CD4-positive, alpha-beta T cell treated with Interferon alpha-2 for 1 hour (primary cell): ENCODE measurements around the gene EPS15.
"Not testable (repeated sequence)": the region's sequence is repeated elsewhere in the genome, so short reads cannot be mapped to it uniquely, and the experiment has no call there.

Experiments used
- DNase-seq, 2 donors: peaks; one replicate each; pipeline ENCODE4 v3.0.0-alpha.2; 2020 to 2022

EPS15 gene

GRCh38 chr1:51463561-51463960 lies 55.5 kb downstream of the EPS15 start:
- DNase-seq, result no peak

DNA sequence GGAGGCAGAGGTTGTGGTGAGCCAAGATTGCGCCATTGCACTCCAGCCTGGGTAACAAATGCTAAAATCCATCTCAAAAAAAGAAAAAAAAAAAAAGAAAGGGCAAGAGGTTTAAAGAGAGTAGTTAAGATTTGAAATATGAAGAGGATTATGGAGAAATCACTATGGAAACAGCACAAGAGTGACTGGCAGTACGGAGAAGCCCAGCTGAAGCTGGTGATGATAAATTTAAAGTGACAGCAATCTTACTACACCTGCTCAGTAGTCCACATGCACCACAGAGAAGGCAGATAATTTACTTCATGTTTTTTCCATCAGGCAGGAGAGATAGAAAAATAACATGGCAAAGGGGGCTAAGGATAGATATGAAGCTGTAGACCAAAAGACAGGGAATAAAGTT lies 56.8 kb downstream of the EPS15 start:
- not testable (repeated sequence) for DNase-seq

- no peak for DNase-seq
These were observed 64.5 kb downstream of the EPS15 start for GRCh38 chr1:51454554-51454953.

- DNase-seq, result no peak
These were observed 66.1 kb downstream of the EPS15 start for GRCh38 chr1:51453010-51453409.

DNA sequence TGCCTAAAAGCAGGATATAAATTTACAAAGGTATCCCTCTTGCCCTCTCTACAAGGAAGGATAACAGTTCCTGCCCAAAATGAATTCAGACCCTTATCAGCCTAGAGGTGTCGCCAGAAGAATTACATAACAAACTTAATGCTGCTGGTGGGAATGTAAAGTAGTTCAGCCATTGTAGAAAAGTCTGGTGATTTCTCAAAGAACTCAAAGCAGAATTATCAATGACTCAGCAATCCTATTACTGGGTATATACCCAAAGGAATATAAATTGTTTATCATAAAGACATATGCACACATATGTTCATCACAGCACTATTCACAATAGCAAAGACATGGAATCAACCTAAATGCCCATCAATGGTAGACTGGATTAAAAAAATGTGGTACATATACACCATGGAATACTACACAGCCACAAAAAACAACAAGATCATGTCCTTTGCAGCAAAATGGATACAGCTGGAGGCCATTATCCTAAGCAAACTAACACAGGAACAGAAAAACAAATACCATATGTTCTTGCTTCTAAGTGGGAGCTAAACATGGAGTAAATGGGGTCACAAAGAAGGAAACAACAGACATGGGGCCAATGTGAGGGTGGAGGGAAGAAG lies 70.1 kb downstream of the EPS15 start:
- not testable (repeated sequence) for DNase-seq

DNA sequence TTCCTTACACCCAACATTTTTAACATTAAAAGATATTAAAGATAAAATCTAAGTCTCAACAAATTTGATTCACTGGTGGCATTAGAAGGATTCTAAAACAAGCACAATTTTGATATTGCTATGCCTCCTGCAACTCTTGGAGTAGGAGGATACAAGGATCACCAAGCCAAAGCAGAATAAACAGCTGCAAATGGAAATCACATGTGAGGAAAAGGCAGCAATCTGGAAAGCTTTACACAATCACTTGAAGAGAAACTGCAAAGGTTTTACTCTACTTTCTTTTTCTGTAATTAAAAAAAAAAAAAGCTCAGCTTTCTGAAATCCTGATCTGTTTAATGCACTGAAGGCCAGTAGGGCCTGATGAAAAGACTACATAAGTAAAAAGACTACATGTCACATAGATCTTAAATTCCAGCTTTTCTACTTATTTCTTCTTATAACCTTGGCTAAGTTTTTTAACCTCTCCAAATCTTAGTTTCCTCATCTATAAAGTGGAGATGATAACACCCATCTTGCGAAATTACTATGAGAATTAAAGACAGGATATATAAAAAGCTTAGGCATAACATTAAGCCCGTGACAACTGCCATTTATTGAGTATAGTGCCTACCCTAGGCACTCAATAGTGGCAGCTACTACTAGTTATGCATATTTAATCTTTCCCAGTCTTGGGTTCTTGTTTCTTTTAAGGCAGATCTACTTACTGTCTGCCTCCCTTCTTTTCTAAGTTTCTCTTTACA lies 73.5 kb downstream of the EPS15 start:
- DNase-seq, result no peak

DNA sequence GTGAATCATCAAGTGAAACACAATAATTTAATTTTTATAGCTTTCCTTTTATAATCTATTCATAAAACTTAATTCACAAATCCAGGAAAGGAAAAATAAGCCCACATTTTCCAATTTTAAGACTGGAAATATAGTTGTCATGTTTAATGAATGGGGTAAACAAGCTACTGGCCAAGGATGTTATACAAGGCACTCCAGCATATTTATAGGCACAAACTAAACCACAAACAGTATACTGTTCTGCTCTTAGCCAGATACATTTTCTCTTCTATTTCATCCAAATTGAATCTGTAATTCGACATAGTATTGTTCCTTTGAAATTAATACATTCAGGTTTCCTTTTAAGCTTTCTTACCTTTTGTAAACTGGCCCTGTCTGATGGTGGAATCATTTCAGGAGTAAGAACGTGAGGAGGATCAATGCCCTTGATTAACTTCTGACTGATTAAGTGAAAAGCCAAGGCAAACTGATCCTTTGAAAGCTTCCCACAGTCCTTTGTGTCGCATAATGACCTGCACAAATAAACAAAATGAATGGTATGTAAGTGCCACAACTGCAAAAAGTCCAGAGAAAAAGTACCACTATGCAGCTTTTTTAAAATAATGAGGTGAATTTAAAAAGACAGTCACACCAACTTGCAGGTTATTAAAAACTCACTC lies 74.4 kb downstream of the EPS15 start:
- no peak for DNase-seq

DNA sequence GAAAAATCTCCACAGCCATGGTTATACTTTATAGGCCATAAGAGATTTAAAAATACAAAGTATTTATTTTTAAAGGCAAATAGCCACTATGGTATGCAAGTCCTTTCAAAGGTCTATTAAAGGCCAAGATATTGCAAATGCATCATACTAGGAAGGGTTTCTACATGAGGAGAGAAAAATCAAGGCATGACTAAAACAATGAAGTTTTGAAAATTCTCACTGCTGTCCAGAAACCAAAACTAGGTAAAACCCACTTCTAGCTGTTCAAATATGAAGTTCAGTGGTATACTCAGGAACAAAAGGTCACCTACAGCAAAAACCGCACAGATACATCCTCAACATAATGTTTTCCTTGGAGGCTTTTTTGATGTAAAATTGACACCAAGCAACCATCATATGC lies 75.0 kb downstream of the EPS15 start:
- no peak for DNase-seq

GRCh38 chr1:51443555-51443954 lies 75.5 kb downstream of the EPS15 start:
- DNase-seq, result no peak

DNA sequence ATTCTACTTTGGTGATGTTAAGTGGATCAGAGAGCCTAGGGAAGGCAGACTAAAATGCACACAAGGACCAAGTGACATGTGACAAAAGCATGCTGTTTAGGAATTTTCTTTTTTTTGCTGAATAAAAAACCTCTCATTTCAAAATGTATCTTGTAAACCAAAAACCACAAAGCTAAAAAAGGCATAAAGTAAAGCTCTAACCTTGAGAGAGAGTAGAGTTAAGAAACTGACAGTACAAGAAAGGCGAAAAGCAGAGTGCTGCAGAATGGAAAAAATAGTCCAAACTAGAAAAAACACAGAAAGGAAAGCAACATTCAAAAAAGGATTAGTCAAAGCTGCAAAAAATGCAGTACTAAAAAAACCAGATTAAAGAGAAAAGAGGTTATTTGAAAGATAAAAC lies 76.5 kb downstream of the EPS15 start:
- no peak for DNase-seq

DNA sequence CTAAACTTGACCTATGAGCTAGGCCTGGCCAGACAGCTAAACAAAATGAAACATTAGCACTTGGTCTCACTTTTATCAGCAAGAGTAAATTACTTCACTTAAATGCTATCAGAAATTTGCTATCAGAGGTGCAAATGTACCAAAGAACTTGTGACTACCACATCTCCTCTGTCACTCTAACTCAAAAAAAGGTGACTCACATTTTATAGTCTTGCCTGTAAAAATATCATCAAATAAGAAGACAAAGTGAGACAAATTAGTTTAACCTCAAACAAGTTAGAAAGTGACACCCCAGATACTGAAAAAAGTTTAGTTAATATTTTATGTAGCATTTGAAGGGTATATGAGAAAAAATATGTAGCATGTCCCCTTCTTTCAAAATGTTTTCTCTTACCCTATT lies 76.9 kb downstream of the EPS15 start:
- DNase-seq, result peak in 1 of 2 donors; percentile 16

- DNase-seq, result no peak
These were observed 79.2 kb downstream of the EPS15 start for GRCh38 chr1:51439895-51440294.

GRCh38 chr1:51439053-51439452 lies 80.0 kb downstream of the EPS15 start:
- DNase-seq, result no peak

DNA sequence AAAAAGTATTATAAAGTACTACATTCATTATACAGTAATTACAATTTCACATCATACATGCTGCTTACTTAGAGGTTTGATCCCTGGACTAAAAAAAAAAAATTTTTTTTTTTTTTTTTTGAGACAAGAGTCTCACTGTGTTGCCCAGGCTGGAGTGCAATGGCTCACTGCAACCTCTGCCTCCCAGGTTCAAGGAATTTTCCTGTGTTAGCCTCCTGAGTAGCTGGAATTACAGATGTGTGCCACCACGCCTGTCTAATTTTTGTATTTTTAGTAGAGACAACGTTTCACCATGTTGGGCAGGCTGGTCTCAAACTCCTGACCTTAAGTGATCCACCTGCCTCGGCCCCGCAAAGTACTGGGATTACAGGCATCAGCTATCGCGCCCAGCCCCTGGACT lies 81.7 kb downstream of the EPS15 start:
- DNase-seq, result not testable (repeated sequence)

- no peak for DNase-seq
These were observed 83.2 kb downstream of the EPS15 start for GRCh38 chr1:51435878-51436277.

GRCh38 chr1:51433972-51434510 lies 85.0 kb downstream of the EPS15 start:
- DNase-seq, result no peak

- peak in 1 of 2 donors; percentile 47 for DNase-seq
These were observed 85.6 kb downstream of the EPS15 start for GRCh38 chr1:51433269-51433971.

DNA sequence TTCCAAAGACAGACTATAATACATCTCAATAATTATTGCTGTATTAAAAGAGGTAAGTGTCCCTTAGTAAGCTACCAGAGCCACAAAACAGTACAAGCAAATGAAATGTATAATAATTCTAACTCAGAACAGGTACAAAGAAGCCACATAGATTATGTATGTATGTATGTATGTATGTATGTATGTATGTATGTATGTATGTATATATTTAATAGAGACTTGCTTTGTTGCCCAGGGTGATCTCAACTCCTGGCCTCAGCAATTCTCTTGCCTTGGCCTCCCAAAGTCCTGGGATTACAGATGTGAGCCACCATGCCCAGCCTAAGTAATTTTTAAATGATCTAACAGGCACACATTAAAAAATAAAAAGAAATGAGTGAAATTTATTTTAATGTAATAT lies 86.9 kb downstream of the EPS15 start:
- DNase-seq, result no peak

DNA sequence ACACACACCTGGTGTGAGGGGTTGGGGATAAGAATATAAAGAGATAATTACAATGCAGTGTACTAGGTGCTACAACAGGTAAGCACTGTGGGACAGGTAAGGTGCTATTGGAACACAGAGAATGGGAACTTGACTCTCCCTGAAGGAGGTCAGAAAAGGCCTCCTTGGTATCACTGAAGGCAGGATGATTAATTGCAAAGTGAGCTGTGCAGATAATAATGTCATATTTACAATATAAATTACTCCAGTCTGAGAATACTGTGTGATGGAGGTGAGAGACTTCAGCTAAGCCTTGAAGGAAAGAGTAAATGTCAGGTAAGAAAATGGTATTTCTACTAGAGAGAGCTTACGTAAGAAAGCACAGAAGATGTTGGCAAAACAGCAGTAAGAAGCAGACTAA lies 91.6 kb downstream of the EPS15 start:
- DNase-seq, result no peak

DNA sequence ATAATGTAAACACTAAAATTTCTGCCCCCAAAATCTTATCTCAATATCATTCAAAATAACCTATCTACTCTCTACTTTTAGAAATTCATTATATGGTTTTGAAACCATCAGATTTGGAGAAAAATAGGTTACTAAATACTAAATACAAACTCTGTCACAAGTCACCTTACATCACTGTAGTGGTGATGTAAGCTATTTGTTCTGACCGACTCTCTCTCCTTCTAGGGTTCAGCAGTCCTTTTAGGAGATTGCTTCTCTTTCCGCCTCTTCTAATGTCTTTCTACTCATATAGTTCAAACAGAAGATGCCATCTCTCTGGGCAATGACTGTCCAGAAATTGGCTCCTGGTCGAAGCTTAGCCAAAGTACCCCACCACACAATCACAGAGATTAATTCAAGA lies 93.1 kb downstream of the EPS15 start:
- DNase-seq, result no peak

GRCh38 chr1:51425273-51425672 lies 93.8 kb downstream of the EPS15 start:
- DNase-seq, result no peak

- DNase-seq, result no peak
These were observed 95.8 kb downstream of the EPS15 start for GRCh38 chr1:51423073-51423821.
